ENCODE data around the gene SIT1. TPM values are rescaled to one million over a fixed set of nuclear protein-coding genes. Genes with fewer than 3 reads are reported as not detected.
"Not testable (repeated sequence)": the region's sequence is repeated elsewhere in the genome, so short reads cannot be mapped to it uniquely, and the experiment has no call there.

Gene SIT1
- total RNA-seq, 2 experiments from 2014 or later, result 18.4 to 19.2 TPM

- Histone ChIP-seq H3K27ac (ENCODE audit: low read depth in 1 of 2, low read length in 2 of 2) (peak overlapping the region in 1 of 2 donors; percentile 38), H3K4me1 (ENCODE audit: insufficient read depth, low read length) (peaks cover 38% of the 10 kb centered on the region)
- intact Hi-C loops (cut with DNase I, micrococcal nuclease); H3K27me3 ChIP-seq (ENCODE audit: control insufficient read depth in 1 of 2, insufficient read depth in 2 of 2, low read length in 2 of 2); H3K4me3 Mint-ChIP-seq; H3K9me3 Mint-ChIP-seq; H3K9me3 ChIP-seq (ENCODE audit: control insufficient read depth in 1 of 2, insufficient read depth in 1 of 2, low read length in 2 of 2); H3K36me3 ChIP-seq (ENCODE audit: insufficient read depth, low read length); H3K27me3 Mint-ChIP-seq; H3K36me3 Mint-ChIP-seq (ENCODE audit: low read depth); H3K4me3 ChIP-seq (ENCODE audit: low read length): not testable (repeated sequence)
- ChIA-PET CTCF (interaction anchor here (1.0 to 1.4 kb wide), 3 partner anchors 9 to 27 kb away, joined by 3 to 4 read pairs (median 4); partner anchors contain the start of genes CCDC107 and RMRP), POLR2A (interaction anchor here (1.0 to 1.4 kb wide), 4 partner anchors 9 to 94 kb away, joined by 3 to 5 read pairs (median 4); partner anchors contain the start of genes CCDC107, CREB3, RMRP and TLN1)
- Mint-ChIP-seq H3K27ac (peak overlapping the region; percentile 73), H3K4me1 (ENCODE audit: low read depth) (peaks cover 70% of the 10 kb centered on the region)
- peak; percentile 44 for ATAC-seq (ENCODE audit: poor library complexity)
- peak in 5 of 14 experiments; percentile 25 to 78 (median 68) for DNase-seq
Measured at GRCh38 chr9:35638751-35639150, 12.0 kb downstream of the SIT1 start.

DNA sequence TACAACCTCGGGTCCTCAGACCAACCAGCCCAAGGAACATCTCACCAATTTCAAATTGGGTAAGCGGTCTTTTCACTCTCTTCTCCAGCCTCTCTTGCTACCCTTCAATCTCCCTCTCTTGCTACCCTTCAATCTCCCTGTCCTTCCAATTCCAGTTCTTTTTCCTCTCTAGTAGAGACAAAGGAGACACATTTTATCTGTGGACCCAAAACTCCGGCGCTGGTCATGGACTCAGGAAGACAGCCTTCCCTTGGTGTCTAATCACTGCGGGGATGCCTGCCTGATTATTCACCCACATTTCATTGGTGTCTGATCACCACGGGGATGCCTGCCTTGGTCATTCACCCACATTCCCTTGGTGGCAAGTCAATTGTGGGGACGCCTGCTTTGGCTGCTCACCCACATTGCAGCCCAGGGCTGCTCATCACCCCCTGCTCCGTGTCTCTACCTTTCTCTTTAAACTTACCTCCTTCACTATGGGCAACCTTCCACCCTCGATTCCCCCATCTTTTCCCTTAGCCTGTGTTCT is 13.2 kb downstream of the SIT1 start:
- H3K27me3 ChIP-seq (ENCODE audit: control insufficient read depth in 1 of 2, insufficient read depth in 2 of 2, low read length in 2 of 2); H3K36me3 Mint-ChIP-seq (ENCODE audit: low read depth); H3K4me3 ChIP-seq (ENCODE audit: low read length); intact Hi-C loops (cut with DNase I, micrococcal nuclease); ATAC-seq (ENCODE audit: poor library complexity); H3K27me3 Mint-ChIP-seq; CTCF ChIA-PET; H3K4me3 Mint-ChIP-seq; POLR2A ChIA-PET; DNase-seq; H3K9me3 ChIP-seq (ENCODE audit: control insufficient read depth in 1 of 2, insufficient read depth in 1 of 2, low read length in 2 of 2); H3K9me3 Mint-ChIP-seq; H3K27ac ChIP-seq (ENCODE audit: low read depth in 1 of 2, low read length in 2 of 2); H3K36me3 ChIP-seq (ENCODE audit: insufficient read depth, low read length): not testable (repeated sequence)
- Mint-ChIP-seq H3K27ac (peak overlapping the region; percentile 73), H3K4me1 (ENCODE audit: low read depth) (peaks cover 65% of the 10 kb centered on the region)
- peaks cover 32% of the 10 kb centered on the region for H3K4me1 ChIP-seq (ENCODE audit: insufficient read depth, low read length)

- peaks cover 32% of the 10 kb centered on the region for H3K4me1 ChIP-seq (ENCODE audit: insufficient read depth, low read length)
- ATAC-seq (ENCODE audit: poor library complexity); H3K36me3 Mint-ChIP-seq (ENCODE audit: low read depth); DNase-seq; H3K27ac ChIP-seq (ENCODE audit: low read depth in 1 of 2, low read length in 2 of 2); CTCF ChIA-PET; H3K4me3 ChIP-seq (ENCODE audit: low read length); H3K9me3 Mint-ChIP-seq; H3K4me3 Mint-ChIP-seq; H3K27me3 Mint-ChIP-seq; intact Hi-C loops (cut with DNase I, micrococcal nuclease); H3K36me3 ChIP-seq (ENCODE audit: insufficient read depth, low read length); H3K27me3 ChIP-seq (ENCODE audit: control insufficient read depth in 1 of 2, insufficient read depth in 2 of 2, low read length in 2 of 2); H3K9me3 ChIP-seq (ENCODE audit: control insufficient read depth in 1 of 2, insufficient read depth in 1 of 2, low read length in 2 of 2): not testable (repeated sequence)
- peak overlapping the region; percentile 60 for H3K27ac Mint-ChIP-seq
- peaks cover 64% of the 10 kb centered on the region for H3K4me1 Mint-ChIP-seq (ENCODE audit: low read depth)
- POLR2A ChIA-PET, result interaction anchor here (1.0 kb wide), 1 partner anchor 565 kb away, joined by 3 read pairs; the partner anchor contains the start of gene VCP
Measured at GRCh38 chr9:35636877-35637246, 13.9 kb downstream of the SIT1 start.

- peaks cover 59% of the 10 kb centered on the region for H3K4me1 Mint-ChIP-seq (ENCODE audit: low read depth)
- H3K4me3 ChIP-seq (ENCODE audit: low read length), result no peak overlapping the region
- ChIA-PET CTCF (interaction anchor here (0.5 kb wide), 1 partner anchor 17 kb away, joined by 3 read pairs; no protein-coding TSS in a partner anchor), POLR2A (interaction anchor here (1.0 kb wide), 1 partner anchor 564 kb away, joined by 3 read pairs; the partner anchor contains the start of gene VCP)
- no peaks in the 10 kb centered on the region for H3K9me3 Mint-ChIP-seq
- H3K27me3 ChIP-seq (ENCODE audit: control insufficient read depth in 1 of 2, insufficient read depth in 2 of 2, low read length in 2 of 2), result no peaks in the 10 kb centered on the region
- H3K36me3 Mint-ChIP-seq (ENCODE audit: low read depth), result peaks cover 8% of the 10 kb centered on the region
- H3K4me3 Mint-ChIP-seq, result no peak overlapping the region
- H3K27me3 Mint-ChIP-seq, result no peaks in the 10 kb centered on the region
- H3K27ac Mint-ChIP-seq, result peak overlapping the region; percentile 60
- DNase-seq, result peak in 1 of 14 experiments; percentile 21
- no peak for ATAC-seq (ENCODE audit: poor library complexity)
- peaks cover 32% of the 10 kb centered on the region for H3K4me1 ChIP-seq (ENCODE audit: insufficient read depth, low read length)
- no peak overlapping the region for H3K27ac ChIP-seq (ENCODE audit: low read depth in 1 of 2, low read length in 2 of 2)
- intact Hi-C loops (cut with DNase I, micrococcal nuclease), result no loop called here
- no peaks in the 10 kb centered on the region for H3K9me3 ChIP-seq (ENCODE audit: control insufficient read depth in 1 of 2, insufficient read depth in 1 of 2, low read length in 2 of 2)
- no peaks in the 10 kb centered on the region for H3K36me3 ChIP-seq (ENCODE audit: insufficient read depth, low read length)
- TF ChIP-seq CTCF (IDR thresholded peaks at IDR 0.05), result no peak
Measured at GRCh38 chr9:35636135-35636876, 14.4 kb downstream of the SIT1 start.

All from CD4-positive, alpha-beta T cell (primary cell).